Stimulated activated CD8-positive, alpha-beta memory T cell treated with anti-CD3 and anti-CD28 coated beads, Interleukin-7, amount 100 ng/mL, for 24 hours (primary cell): ENCODE results near the gene PRR29.

Experiments
- DNase-seq: peaks from one replicate; pipeline ENCODE4 v3.0.0-alpha.2; 2020; ENCODE audit warnings: low read depth

Gene PRR29

GRCh38 chr17:63998050-63998720 is at the start of gene PRR29:
Gene PRR29, plus strand, starts transcription at chr17:63998351. Its CDS starts 14 bp downstream, at chr17:63998365.
- peak; percentile 53 for DNase-seq

GRCh38 chr17:63948521-63948920 is 49.6 kb upstream of the PRR29 start:
- DNase-seq = no peak

GRCh38 chr17:63949576-63950250 is 48.4 kb upstream of the PRR29 start:
- no peak for DNase-seq

- no peak for DNase-seq
Observed at GRCh38 chr17:63950940-63951907, 46.9 kb upstream of the PRR29 start.

GRCh38 chr17:63954402-63955063 is 43.6 kb upstream of the PRR29 start:
- DNase-seq = no peak

GRCh38 chr17:63955232-63955631 is 42.9 kb upstream of the PRR29 start:
- no peak for DNase-seq

- no peak for DNase-seq
Observed at GRCh38 chr17:63955791-63956190, 42.4 kb upstream of the PRR29 start.

- DNase-seq = no peak
Observed at GRCh38 chr17:63956296-63956920, 41.7 kb upstream of the PRR29 start.

GRCh38 chr17:63960006-63960405 is 38.1 kb upstream of the PRR29 start:
- DNase-seq = no peak

- no peak for DNase-seq
Observed at GRCh38 chr17:63960430-63960829, 37.7 kb upstream of the PRR29 start.

GRCh38 chr17:63961355-63962212 is 36.6 kb upstream of the PRR29 start:
- DNase-seq = no peak

- DNase-seq = no peak
Observed at GRCh38 chr17:63962298-63962744, 35.8 kb upstream of the PRR29 start.

- DNase-seq = no peak
Observed at GRCh38 chr17:63963123-63963522, 35.0 kb upstream of the PRR29 start.

- DNase-seq = no peak
Observed at GRCh38 chr17:63966646-63967264, 31.4 kb upstream of the PRR29 start.

GRCh38 chr17:63967953-63968352 is 30.2 kb upstream of the PRR29 start:
- DNase-seq = no peak

- DNase-seq = no peak
Observed at GRCh38 chr17:63969278-63969677, 28.9 kb upstream of the PRR29 start.

GRCh38 chr17:63972796-63973195 is 25.4 kb upstream of the PRR29 start, which contains the start of gene SCN4A:
Gene SCN4A, minus strand, starts transcription at chr17:63972918. Its CDS starts 77 bp downstream, at chr17:63972841.
- DNase-seq = no peak

- DNase-seq = no peak
Observed at GRCh38 chr17:63973247-63973646, 24.9 kb upstream of the PRR29 start.

- DNase-seq = no peak
Observed at GRCh38 chr17:63973930-63974593, 24.1 kb upstream of the PRR29 start.
